HepG2 (cell line): Measurements from ENCODE around the gene FCHSD1. TPM values are rescaled to one million over a fixed set of nuclear protein-coding genes. Genes with fewer than 3 reads are reported as not detected.

Experiments
- CCDC6 ChIP-seq: sonication (generic); formaldehyde crosslinking; IDR thresholded peaks from 2 replicates; pipeline ENCODE4 v1.8.1; 2022; ENCODE audit warnings: mild to moderate bottlenecking, missing genetic modification reagents, moderate library complexity
- ESRRA ChIP-seq: sonication (generic); formaldehyde crosslinking; IDR thresholded peaks from 2 replicates; pipeline ENCODE4 v1.5.1; 2020; ENCODE audit warnings: mild to moderate bottlenecking, low read depth, missing genetic modification reagents
- FOXA3 ChIP-seq: IDR thresholded peaks from 2 replicates; pipeline ENCODE4 v1.6.1; 2016; ENCODE audit warnings: missing genetic modification reagents, missing compliant biosample characterization
- MTA1 ChIP-seq: sonication (generic); formaldehyde crosslinking; IDR thresholded peaks from 2 replicates; pipeline ENCODE4 v1.4.0; 2020; ENCODE audit warnings: missing genetic modification reagents, mild to moderate bottlenecking, borderline replicate concordance
- SMAD9 ChIP-seq: sonication (generic); formaldehyde crosslinking; IDR thresholded peaks from 2 replicates; pipeline ENCODE4 v1.5.1; 2020; ENCODE audit warnings: mild to moderate bottlenecking, missing genetic modification reagents
- SMYD3 ChIP-seq: sonication (generic); formaldehyde crosslinking; IDR thresholded peaks from 2 replicates; pipeline ENCODE4 v1.8.1; 2023; ENCODE audit warnings: mild to moderate bottlenecking, missing genetic modification reagents
- polyA plus RNA-seq, 8 experiments: library from polyadenylated mRNA; depleted of rRNA in 3 of 8; stranded (reverse) in 7 of 8; unstranded in 1 of 8; fragments of >200 nt; fragmentation: Illumina TruSeq in 4 of 8; extraction: Trizol in 4 of 8; gene quantifications; 2 replicates each; pipeline versions ENCODE4 v1.2.1 to v1.2.3, GENCODE V29; 2011 to 2016; ENCODE audit warnings: low read depth in 4 of 8, missing spikeins in 1 of 8, mixed read lengths in 1 of 8; ENCODE audit not compliant: insufficient read depth in 1 of 8
- total RNA-seq, 5 experiments: library from RNA; depleted of rRNA; stranded (reverse); fragments of >200 nt; fragmentation: Illumina TruSeq; extraction: Trizol; gene quantifications; 2 replicates each; pipeline ENCODE4 v1.2.3, GENCODE V29; 2016; ENCODE audit warnings: low read depth in 1 of 5
- TF ChIP-seq, protein P1 (sequence below): sonication (generic); formaldehyde crosslinking; IDR thresholded peaks from 2 replicates; pipeline ENCODE4 v1.4.0; 2020; ENCODE audit warnings: mild to moderate bottlenecking, missing genetic modification reagents
- TF ChIP-seq, protein P2 (sequence below): sonication (generic); formaldehyde crosslinking; IDR thresholded peaks from 2 replicates; pipeline ENCODE4 v1.4.0; 2020; ENCODE audit warnings: missing genetic modification reagents, borderline replicate concordance
- TF ChIP-seq, protein P3 (sequence below): sonication (generic); formaldehyde crosslinking; conservative IDR thresholded peaks from 2 replicates; pipeline ENCODE4 v1.4.0; 2020; ENCODE audit warnings: missing genetic modification reagents
- TF ChIP-seq, protein P4 (sequence below): sonication (generic); formaldehyde crosslinking; IDR thresholded peaks from 2 replicates; pipeline ENCODE4 v1.8.0; 2022; ENCODE audit warnings: missing genetic modification reagents, mild to moderate bottlenecking, moderate library complexity, borderline replicate concordance
- TF ChIP-seq, protein P5 (sequence below): sonication (generic); formaldehyde crosslinking; IDR thresholded peaks from 2 replicates; pipeline ENCODE4 v1.5.1; 2020; ENCODE audit warnings: missing genetic modification reagents, mild to moderate bottlenecking, borderline replicate concordance

The FCHSD1 gene
- total and polyA plus RNA-seq, 2 of the 13 experiments (the other 11 are each of a cell fraction or from before 2014, with no cell fraction given): 5.5 to 15.4 TPM

DNA sequence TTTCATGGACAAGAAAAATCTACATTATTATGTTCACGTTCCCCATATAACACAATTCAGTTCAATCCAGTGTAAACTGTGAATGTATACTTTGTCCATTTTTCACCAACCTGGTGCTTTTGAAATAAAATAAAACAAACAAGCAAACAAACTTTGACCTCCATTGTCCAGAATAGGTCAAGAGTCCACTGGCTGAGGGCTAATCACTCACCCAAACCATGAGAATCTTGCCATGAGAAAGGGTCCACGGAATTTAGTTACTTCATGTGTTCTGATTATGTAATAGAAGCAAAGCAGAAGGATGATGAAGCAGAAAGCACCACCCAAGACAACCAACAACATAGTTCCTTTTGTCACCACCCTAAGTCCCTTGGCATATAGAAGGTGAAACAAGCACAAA is 61.1 kb downstream of the FCHSD1 start (continued):
- TF ChIP-seq, protein P1, sequence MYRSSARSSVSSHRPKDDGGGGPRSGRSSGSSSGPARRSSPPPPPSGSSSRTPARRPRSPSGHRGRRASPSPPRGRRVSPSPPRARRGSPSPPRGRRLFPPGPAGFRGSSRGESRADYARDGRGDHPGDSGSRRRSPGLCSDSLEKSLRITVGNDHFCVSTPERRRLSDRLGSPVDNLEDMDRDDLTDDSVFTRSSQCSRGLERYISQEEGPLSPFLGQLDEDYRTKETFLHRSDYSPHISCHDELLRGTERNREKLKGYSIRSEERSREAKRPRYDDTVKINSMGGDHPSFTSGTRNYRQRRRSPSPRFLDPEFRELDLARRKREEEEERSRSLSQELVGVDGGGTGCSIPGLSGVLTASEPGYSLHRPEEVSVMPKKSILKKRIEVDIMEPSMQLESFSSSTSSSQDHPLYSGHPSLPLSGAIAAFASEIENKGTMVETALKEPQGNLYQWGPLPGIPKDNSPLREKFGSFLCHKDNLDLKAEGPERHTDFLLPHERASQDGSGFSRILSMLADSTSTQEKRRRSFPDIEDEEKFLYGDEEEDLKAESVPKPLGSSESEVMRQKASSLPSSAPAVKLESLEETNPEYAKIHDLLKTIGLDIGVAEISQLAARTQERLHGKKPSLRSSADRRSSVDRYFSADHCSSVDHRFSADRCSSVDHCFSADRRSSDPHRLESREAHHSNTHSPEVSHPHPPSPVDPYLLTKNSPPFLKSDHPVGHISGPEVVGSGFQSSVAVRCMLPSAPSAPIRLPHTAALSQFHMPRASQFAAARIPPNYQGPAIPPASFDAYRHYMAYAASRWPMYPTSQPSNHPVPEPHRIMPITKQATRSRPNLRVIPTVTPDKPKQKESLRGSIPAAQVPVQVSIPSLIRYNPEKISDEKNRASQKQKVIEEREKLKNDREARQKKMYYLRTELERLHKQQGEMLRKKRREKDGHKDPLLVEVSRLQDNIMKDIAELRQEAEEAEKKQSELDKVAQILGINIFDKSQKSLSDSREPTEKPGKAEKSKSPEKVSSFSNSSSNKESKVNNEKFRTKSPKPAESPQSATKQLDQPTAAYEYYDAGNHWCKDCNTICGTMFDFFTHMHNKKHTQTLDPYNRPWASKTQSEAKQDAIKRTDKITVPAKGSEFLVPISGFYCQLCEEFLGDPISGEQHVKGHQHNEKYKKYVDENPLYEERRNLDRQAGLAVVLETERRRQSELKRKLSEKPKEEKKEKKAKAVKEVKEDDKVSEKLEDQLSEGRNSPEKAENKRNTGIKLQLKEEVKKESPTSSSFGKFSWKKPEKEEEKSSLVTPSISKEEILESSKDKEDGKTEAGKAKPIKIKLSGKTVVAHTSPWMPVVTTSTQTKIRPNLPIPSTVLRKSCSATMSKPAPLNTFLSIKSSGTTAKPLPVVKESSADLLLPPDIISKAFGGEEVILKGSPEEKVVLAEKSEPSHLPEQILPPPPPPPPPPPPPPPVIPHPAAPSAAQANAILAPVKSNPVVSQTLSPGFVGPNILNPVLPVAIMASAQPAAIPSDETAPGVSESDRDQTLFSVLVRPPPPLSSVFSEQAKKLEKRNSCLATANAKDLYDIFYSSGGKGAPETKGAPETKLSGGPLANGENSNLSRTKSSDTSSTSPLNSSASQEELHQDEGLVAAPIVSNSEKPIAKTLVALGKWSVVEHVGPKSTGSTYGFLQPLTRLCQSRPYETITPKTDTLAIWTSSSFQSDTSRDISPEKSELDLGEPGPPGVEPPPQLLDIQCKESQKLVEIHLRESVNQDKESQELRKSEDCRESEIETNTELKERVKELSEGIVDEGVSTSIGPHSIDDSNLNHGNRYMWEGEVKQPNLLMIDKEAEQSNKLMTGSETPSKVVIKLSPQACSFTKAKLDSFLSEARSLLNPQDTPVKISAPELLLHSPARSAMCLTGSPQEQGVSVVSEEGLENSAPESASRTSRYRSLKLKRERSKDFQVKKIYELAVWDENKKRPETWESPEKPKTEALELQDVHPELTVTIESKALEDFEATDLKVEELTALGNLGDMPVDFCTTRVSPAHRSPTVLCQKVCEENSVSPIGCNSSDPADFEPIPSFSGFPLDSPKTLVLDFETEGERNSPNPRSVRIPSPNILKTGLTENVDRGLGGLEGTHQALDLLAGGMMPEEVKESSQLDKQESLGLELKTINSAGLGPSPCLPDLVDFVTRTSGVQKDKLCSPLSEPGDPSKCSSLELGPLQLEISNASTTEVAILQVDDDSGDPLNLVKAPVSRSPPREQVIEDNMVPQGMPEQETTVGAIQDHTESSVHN (CRISPR knock-in tag): no peak
- TF ChIP-seq ESRRA: 0 out of 2 replicates have a peak, but pooled peaks have one; percentile 43
- TF ChIP-seq MTA1: no peak
- TF ChIP-seq, protein P2, sequence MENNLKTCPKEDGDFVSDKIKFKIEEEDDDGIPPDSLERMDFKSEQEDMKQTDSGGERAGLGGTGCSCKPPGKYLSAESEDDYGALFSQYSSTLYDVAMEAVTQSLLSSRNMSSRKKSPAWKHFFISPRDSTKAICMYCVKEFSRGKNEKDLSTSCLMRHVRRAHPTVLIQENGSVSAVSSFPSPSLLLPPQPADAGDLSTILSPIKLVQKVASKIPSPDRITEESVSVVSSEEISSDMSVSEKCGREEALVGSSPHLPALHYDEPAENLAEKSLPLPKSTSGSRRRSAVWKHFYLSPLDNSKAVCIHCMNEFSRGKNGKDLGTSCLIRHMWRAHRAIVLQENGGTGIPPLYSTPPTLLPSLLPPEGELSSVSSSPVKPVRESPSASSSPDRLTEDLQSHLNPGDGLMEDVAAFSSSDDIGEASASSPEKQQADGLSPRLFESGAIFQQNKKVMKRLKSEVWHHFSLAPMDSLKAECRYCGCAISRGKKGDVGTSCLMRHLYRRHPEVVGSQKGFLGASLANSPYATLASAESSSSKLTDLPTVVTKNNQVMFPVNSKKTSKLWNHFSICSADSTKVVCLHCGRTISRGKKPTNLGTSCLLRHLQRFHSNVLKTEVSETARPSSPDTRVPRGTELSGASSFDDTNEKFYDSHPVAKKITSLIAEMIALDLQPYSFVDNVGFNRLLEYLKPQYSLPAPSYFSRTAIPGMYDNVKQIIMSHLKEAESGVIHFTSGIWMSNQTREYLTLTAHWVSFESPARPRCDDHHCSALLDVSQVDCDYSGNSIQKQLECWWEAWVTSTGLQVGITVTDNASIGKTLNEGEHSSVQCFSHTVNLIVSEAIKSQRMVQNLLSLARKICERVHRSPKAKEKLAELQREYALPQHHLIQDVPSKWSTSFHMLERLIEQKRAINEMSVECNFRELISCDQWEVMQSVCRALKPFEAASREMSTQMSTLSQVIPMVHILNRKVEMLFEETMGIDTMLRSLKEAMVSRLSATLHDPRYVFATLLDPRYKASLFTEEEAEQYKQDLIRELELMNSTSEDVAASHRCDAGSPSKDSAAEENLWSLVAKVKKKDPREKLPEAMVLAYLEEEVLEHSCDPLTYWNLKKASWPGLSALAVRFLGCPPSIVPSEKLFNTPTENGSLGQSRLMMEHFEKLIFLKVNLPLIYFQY (CRISPR knock-in tag): no peak
- TF ChIP-seq FOXA3: peak; percentile 79
- no peak for TF ChIP-seq SMYD3 (CRISPR knock-in tag)
- TF ChIP-seq, protein P3, sequence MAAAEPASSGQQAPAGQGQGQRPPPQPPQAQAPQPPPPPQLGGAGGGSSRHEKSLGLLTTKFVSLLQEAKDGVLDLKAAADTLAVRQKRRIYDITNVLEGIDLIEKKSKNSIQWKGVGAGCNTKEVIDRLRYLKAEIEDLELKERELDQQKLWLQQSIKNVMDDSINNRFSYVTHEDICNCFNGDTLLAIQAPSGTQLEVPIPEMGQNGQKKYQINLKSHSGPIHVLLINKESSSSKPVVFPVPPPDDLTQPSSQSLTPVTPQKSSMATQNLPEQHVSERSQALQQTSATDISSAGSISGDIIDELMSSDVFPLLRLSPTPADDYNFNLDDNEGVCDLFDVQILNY (CRISPR knock-in tag): no peak
- no peak for TF ChIP-seq CCDC6 (CRISPR knock-in tag)
- TF ChIP-seq, protein P4, sequence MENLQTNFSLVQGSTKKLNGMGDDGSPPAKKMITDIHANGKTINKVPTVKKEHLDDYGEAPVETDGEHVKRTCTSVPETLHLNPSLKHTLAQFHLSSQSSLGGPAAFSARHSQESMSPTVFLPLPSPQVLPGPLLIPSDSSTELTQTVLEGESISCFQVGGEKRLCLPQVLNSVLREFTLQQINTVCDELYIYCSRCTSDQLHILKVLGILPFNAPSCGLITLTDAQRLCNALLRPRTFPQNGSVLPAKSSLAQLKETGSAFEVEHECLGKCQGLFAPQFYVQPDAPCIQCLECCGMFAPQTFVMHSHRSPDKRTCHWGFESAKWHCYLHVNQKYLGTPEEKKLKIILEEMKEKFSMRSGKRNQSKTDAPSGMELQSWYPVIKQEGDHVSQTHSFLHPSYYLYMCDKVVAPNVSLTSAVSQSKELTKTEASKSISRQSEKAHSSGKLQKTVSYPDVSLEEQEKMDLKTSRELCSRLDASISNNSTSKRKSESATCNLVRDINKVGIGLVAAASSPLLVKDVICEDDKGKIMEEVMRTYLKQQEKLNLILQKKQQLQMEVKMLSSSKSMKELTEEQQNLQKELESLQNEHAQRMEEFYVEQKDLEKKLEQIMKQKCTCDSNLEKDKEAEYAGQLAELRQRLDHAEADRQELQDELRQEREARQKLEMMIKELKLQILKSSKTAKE (CRISPR knock-in tag): no peak
- TF ChIP-seq, protein P5, sequence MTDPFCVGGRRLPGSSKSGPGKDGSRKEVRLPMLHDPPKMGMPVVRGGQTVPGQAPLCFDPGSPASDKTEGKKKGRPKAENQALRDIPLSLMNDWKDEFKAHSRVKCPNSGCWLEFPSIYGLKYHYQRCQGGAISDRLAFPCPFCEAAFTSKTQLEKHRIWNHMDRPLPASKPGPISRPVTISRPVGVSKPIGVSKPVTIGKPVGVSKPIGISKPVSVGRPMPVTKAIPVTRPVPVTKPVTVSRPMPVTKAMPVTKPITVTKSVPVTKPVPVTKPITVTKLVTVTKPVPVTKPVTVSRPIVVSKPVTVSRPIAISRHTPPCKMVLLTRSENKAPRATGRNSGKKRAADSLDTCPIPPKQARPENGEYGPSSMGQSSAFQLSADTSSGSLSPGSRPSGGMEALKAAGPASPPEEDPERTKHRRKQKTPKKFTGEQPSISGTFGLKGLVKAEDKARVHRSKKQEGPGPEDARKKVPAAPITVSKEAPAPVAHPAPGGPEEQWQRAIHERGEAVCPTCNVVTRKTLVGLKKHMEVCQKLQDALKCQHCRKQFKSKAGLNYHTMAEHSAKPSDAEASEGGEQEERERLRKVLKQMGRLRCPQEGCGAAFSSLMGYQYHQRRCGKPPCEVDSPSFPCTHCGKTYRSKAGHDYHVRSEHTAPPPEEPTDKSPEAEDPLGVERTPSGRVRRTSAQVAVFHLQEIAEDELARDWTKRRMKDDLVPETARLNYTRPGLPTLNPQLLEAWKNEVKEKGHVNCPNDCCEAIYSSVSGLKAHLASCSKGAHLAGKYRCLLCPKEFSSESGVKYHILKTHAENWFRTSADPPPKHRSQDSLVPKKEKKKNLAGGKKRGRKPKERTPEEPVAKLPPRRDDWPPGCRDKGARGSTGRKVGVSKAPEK (CRISPR knock-in tag): no peak
- no peak for TF ChIP-seq SMAD9 (CRISPR knock-in tag)
